Suprapubic skin (tissue), 4 donors: ENCODE measurements around the gene SHISA9.

Experiments
- POLR2A ChIP-seq, 2 donors: fragments of 450-650 bp; IDR thresholded peaks; one replicate each; pipeline ENCODE4 v1.6.1; 2017; ENCODE audit warnings: antibody characterized with exemption in 2 of 2, mild to moderate bottlenecking in 2 of 2, moderate library complexity in 2 of 2
- POLR2AphosphoS5 ChIP-seq, 3 donors: sonication (generic); formaldehyde crosslinking; IDR thresholded peaks; one replicate each; pipeline ENCODE4 v1.6.1; 2017; ENCODE audit warnings: antibody characterized with exemption in 3 of 3
- TF ChIP-seq, protein P1 (sequence below), 2 donors: fragments of 200-600 bp in 1 of 2; fragments of 450-650 bp in 1 of 2; sonication (generic) in 1 of 2; IDR thresholded peaks; one replicate each; pipeline ENCODE4 v1.5.1; 2016 to 2019; ENCODE audit warnings: antibody characterized with exemption in 2 of 2, mild to moderate bottlenecking in 1 of 2, moderate library complexity in 1 of 2

DNA sequence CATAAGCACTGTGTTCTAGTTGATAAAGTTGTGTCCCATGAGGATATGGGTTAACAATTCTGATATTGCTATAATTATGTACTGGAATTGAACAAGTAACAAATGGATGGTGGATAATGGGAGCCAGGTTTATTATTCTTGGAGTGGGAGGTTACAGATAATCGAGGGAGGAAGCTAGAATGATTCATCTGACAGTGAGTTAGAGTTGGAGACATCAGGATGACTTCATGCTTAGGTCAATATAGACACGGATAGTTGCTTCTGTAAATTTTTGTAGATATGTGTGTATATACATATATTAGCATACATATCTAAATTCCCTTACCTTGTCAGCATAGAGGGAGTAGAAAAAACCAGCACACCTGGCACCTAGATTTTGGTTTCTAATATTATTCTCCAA is 293.4 kb downstream of the SHISA9 start:
- TF ChIP-seq, protein P1, sequence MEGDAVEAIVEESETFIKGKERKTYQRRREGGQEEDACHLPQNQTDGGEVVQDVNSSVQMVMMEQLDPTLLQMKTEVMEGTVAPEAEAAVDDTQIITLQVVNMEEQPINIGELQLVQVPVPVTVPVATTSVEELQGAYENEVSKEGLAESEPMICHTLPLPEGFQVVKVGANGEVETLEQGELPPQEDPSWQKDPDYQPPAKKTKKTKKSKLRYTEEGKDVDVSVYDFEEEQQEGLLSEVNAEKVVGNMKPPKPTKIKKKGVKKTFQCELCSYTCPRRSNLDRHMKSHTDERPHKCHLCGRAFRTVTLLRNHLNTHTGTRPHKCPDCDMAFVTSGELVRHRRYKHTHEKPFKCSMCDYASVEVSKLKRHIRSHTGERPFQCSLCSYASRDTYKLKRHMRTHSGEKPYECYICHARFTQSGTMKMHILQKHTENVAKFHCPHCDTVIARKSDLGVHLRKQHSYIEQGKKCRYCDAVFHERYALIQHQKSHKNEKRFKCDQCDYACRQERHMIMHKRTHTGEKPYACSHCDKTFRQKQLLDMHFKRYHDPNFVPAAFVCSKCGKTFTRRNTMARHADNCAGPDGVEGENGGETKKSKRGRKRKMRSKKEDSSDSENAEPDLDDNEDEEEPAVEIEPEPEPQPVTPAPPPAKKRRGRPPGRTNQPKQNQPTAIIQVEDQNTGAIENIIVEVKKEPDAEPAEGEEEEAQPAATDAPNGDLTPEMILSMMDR (IDR thresholded peaks at IDR 0.05), result no peak
- TF ChIP-seq POLR2A (IDR thresholded peaks at IDR 0.05), result no peak
- TF ChIP-seq POLR2AphosphoS5 (IDR thresholded peaks at IDR 0.05), result no peak
